Suprapubic skin (tissue), 4 donors: Measurements from ENCODE around the gene ZMYND19. TPM values are rescaled to one million over a fixed set of nuclear protein-coding genes. Genes with fewer than 3 reads are reported as not detected.
A peak's percentile ranks its signal among the peaks of the same experiment; 100 is the strongest.
"Not testable (repeated sequence)": the region's sequence is repeated elsewhere in the genome, so short reads cannot be mapped to it uniquely, and the experiment has no call there.

Source experiments
- DNase-seq, 2 donors: peaks; one replicate each; pipeline ENCODE4 v3.0.0-alpha.2; 2019; ENCODE audit warnings: low spot score in 2 of 2
- H3K27ac ChIP-seq: fragments of 200-600 bp; sonication (generic); one replicate; pipeline ENCODE4 v1.5.1; 2019
- H3K27me3 ChIP-seq: fragments of 200-600 bp; sonication (generic); one replicate; pipeline ENCODE4 v1.5.1; 2019
- H3K36me3 ChIP-seq: fragments of 200-600 bp; sonication (generic); one replicate; pipeline ENCODE4 v1.5.1; 2019
- H3K4me1 ChIP-seq: fragments of 200-600 bp; sonication (generic); one replicate; pipeline ENCODE4 v1.5.1; 2019
- H3K4me3 ChIP-seq: fragments of 200-600 bp; sonication (generic); one replicate; pipeline ENCODE4 v1.5.1; 2019; ENCODE audit warnings: mild to moderate bottlenecking
- H3K9me3 ChIP-seq: fragments of 200-600 bp; sonication (generic); one replicate; pipeline ENCODE4 v1.5.1; 2019
- CTCF ChIP-seq, 2 donors: fragments of 200-600 bp in 1 of 2; fragments of 450-650 bp in 1 of 2; sonication (generic) in 1 of 2; IDR thresholded peaks; one replicate each; pipeline ENCODE4 v1.5.1; 2016 to 2019; ENCODE audit warnings: antibody characterized with exemption in 2 of 2, mild to moderate bottlenecking in 1 of 2, moderate library complexity in 1 of 2
- EP300 ChIP-seq: sonication (generic); formaldehyde crosslinking; IDR thresholded peaks from one replicate; pipeline ENCODE4 v1.6.1; 2017; ENCODE audit warnings: antibody characterized with exemption
- POLR2A ChIP-seq, 2 donors: fragments of 450-650 bp; IDR thresholded peaks; one replicate each; pipeline ENCODE4 v1.6.1; 2017; ENCODE audit warnings: antibody characterized with exemption in 2 of 2, mild to moderate bottlenecking in 2 of 2, moderate library complexity in 2 of 2
- POLR2AphosphoS5 ChIP-seq, 3 donors: sonication (generic); formaldehyde crosslinking; IDR thresholded peaks; one replicate each; pipeline ENCODE4 v1.6.1; 2017; ENCODE audit warnings: antibody characterized with exemption in 3 of 3
- WGBS: methylation state at CpG from one replicate; pipeline ENCODE4 v1.1.5; 2018; 5-methylcytosine and 5-hydroxymethylcytosine counted together
- total RNA-seq, 4 donors: library from RNA; depleted of rRNA; stranded (reverse); fragments of >200 nt; gene quantifications; one replicate each; pipeline ENCODE4 v1.1.0, GENCODE V29; 2016

ZMYND19 gene
- total RNA-seq, 4 donors from 2014 or later: 19.2 to 39.4 (median 28.3) TPM

- Histone ChIP-seq H3K27ac (no peak overlapping the region), H3K4me3 (no peak overlapping the region), H3K4me1 (peaks cover 10% of the 10 kb centered on the region), H3K36me3 (peaks cover 34% of the 10 kb centered on the region), H3K9me3 (no peaks in the 10 kb centered on the region), H3K27me3 (no peaks in the 10 kb centered on the region)
- DNase-seq: no peak
- WGBS: 97% methylated on average over 16 of the region's 16 CpGs
- no peak for TF ChIP-seq POLR2AphosphoS5 (IDR thresholded peaks at IDR 0.05)
- TF ChIP-seq POLR2A (IDR thresholded peaks at IDR 0.05): no peak
- no peak for TF ChIP-seq EP300
- no peak for TF ChIP-seq CTCF (IDR thresholded peaks at IDR 0.05)
Measured at GRCh38 chr9:137538058-137538457, 52.3 kb downstream of the ZMYND19 start.

- H3K36me3 ChIP-seq: peaks cover 28% of the 10 kb centered on the region
- H3K27me3 ChIP-seq, DNase-seq, H3K4me3 ChIP-seq, H3K9me3 ChIP-seq, H3K27ac ChIP-seq: not testable (repeated sequence)
- WGBS: 79% methylated on average over 16 of the region's 16 CpGs
- peaks cover 10% of the 10 kb centered on the region for H3K4me1 ChIP-seq
Measured at GRCh38 chr9:137536594-137537131, 53.6 kb downstream of the ZMYND19 start.

- no peak for DNase-seq
- H3K27me3 ChIP-seq: no peaks in the 10 kb centered on the region
- H3K4me1 ChIP-seq: peaks cover 10% of the 10 kb centered on the region
- peaks cover 19% of the 10 kb centered on the region for H3K36me3 ChIP-seq
- no peak overlapping the region for H3K27ac ChIP-seq
- no peaks in the 10 kb centered on the region for H3K9me3 ChIP-seq
- H3K4me3 ChIP-seq: no peak overlapping the region
- TF ChIP-seq POLR2AphosphoS5 (IDR thresholded peaks at IDR 0.05) (no peak), EP300 (no peak), POLR2A (IDR thresholded peaks at IDR 0.05) (no peak), CTCF (IDR thresholded peaks at IDR 0.05) (no peak)
Measured at GRCh38 chr9:137535120-137535428, 55.2 kb downstream of the ZMYND19 start.

- Histone ChIP-seq H3K4me3 (no peak overlapping the region), H3K9me3 (no peaks in the 10 kb centered on the region), H3K27ac (no peak overlapping the region), H3K27me3 (no peaks in the 10 kb centered on the region), H3K36me3 (peaks cover 13% of the 10 kb centered on the region), H3K4me1 (peaks cover 10% of the 10 kb centered on the region)
- WGBS: 56% methylated on average over 19 of the region's 19 CpGs
- TF ChIP-seq POLR2AphosphoS5 (IDR thresholded peaks at IDR 0.05) (no peak), CTCF (IDR thresholded peaks at IDR 0.05) (peak; percentile 21 to 70)
- DNase-seq: no peak
Measured at GRCh38 chr9:137534256-137535119, 55.8 kb downstream of the ZMYND19 start.

- H3K27ac ChIP-seq, H3K36me3 ChIP-seq, H3K27me3 ChIP-seq, H3K9me3 ChIP-seq, H3K4me3 ChIP-seq, DNase-seq: not testable (repeated sequence)
- peaks cover 10% of the 10 kb centered on the region for H3K4me1 ChIP-seq
- 89% methylated on average over 8 of the region's 10 CpGs for WGBS
Measured at GRCh38 chr9:137532891-137533468, 57.3 kb downstream of the ZMYND19 start.

Other genes starting within 250 kb of the ZMYND19 start
- gene EXD3, start 167.3 kb downstream of the ZMYND19 start, total RNA-seq: 10 to 100 TPM in 3 of 4 donors, 1 to 10 TPM in 1; 7.3 to 54.0 (median 16.4) TPM
- 1 to 10 TPM; 2.2 to 7.6 (median 4.0) TPM for gene NOXA1, start 167.1 kb downstream of the ZMYND19 start, total RNA-seq
- not detected for gene ENTPD8, start 149.2 kb downstream of the ZMYND19 start, total RNA-seq
- 10 to 100 TPM; 36.1 to 48.1 (median 39.8) TPM for gene NSMF, start 131.2 kb downstream of the ZMYND19 start, total RNA-seq
- 10 to 100 TPM; 12.2 to 97.0 (median 33.3) TPM for gene PNPLA7, start 40.1 kb downstream of the ZMYND19 start, total RNA-seq
- 10 to 100 TPM; 44.1 to 70.0 (median 55.3) TPM for gene MRPL41, start 38.6 kb downstream of the ZMYND19 start, total RNA-seq
- gene DPH7, start 11.6 kb downstream of the ZMYND19 start, total RNA-seq: 10 to 100 TPM; 26.8 to 64.8 (median 34.1) TPM
- gene ARRDC1, start 15.2 kb upstream of the ZMYND19 start, total RNA-seq: 100 to 1,000 TPM in 1 of 4 donors, 10 to 100 TPM in 3; 79.2 to 143 (median 85.8) TPM
- 100 to 1,000 TPM in 1 of 4 donors, 10 to 100 TPM in 3; 77.1 to 149 (median 86.6) TPM for gene EHMT1, start 28.5 kb upstream of the ZMYND19 start, total RNA-seq